ENCODE data around the gene SH3BP4. TPM values are rescaled to one million over a fixed set of nuclear protein-coding genes. Genes with fewer than 3 reads are reported as not detected.
A peak's percentile ranks its signal among the peaks of the same experiment; 100 is the strongest.

The SH3BP4 gene
- total RNA-seq, 1 donor from 2014 or later, result 44.1 TPM

GRCh38 chr2:235004329-235004903, 52.6 kb downstream of the SH3BP4 start:
- Mint-ChIP-seq H3K27me3 (ENCODE audit: low read depth) (no peaks in the 10 kb centered on the region), H3K36me3 (peaks cover 10% of the 10 kb centered on the region), H3K9me3 (no peaks in the 10 kb centered on the region), H3K27ac (peak overlapping the region; percentile 39), H3K4me1 (peaks cover 75% of the 10 kb centered on the region), H3K4me3 (no peak overlapping the region)
- TF ChIP-seq, protein P1, sequence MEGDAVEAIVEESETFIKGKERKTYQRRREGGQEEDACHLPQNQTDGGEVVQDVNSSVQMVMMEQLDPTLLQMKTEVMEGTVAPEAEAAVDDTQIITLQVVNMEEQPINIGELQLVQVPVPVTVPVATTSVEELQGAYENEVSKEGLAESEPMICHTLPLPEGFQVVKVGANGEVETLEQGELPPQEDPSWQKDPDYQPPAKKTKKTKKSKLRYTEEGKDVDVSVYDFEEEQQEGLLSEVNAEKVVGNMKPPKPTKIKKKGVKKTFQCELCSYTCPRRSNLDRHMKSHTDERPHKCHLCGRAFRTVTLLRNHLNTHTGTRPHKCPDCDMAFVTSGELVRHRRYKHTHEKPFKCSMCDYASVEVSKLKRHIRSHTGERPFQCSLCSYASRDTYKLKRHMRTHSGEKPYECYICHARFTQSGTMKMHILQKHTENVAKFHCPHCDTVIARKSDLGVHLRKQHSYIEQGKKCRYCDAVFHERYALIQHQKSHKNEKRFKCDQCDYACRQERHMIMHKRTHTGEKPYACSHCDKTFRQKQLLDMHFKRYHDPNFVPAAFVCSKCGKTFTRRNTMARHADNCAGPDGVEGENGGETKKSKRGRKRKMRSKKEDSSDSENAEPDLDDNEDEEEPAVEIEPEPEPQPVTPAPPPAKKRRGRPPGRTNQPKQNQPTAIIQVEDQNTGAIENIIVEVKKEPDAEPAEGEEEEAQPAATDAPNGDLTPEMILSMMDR (IDR thresholded peaks at IDR 0.05; ENCODE audit: unreplicated experiment), result no peak
- DNase-seq (ENCODE audit: low spot score in 2 of 2, unreplicated experiment in 2 of 2), result no peak

- TF ChIP-seq, protein P1 (IDR thresholded peaks at IDR 0.05; ENCODE audit: unreplicated experiment), result no peak
- Mint-ChIP-seq H3K27me3 (ENCODE audit: low read depth) (no peaks in the 10 kb centered on the region), H3K9me3 (no peaks in the 10 kb centered on the region), H3K27ac (peak overlapping the region; percentile 39), H3K4me3 (no peak overlapping the region), H3K36me3 (peaks cover 10% of the 10 kb centered on the region), H3K4me1 (peaks cover 73% of the 10 kb centered on the region)
- no peak for DNase-seq (ENCODE audit: low spot score in 2 of 2, unreplicated experiment in 2 of 2)
Measured at GRCh38 chr2:235005023-235005422, 53.2 kb downstream of the SH3BP4 start.

DNA sequence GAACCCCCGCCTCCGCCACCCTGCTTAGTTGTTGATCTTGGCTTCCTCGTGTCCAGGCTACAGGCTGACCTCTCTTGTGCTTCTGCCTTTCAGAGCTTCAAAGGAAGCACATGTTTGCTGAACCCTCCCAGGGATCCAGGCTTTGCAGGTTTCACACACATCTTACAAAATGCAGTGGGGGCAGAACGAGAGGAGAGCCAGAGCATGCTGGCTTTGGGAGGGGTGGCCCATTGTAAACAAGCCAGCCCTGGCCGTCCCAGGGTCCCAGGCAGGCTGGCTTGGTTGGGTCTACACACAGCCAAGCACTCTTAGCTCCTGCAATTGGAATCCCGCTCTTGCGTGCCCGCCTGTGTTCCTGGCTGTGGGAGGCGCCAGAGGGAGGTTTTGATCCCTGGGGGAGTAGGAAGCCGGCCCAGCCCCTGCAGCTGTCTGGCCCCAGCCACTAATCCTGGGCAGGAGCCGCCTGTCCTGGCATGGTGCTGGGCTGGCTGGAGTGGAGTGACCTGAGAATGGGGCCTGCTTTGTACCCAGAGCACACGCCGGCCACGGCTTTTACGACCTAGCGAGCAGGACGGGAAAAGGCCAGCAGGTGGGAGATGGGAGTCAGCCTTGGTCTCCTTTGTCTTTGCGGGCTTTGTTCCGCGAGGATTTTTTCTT, 53.9 kb downstream of the SH3BP4 start:
- TF ChIP-seq, protein P1 (IDR thresholded peaks at IDR 0.05; ENCODE audit: unreplicated experiment), result no peak

GRCh38 chr2:235006461-235006860, 54.6 kb downstream of the SH3BP4 start:
- TF ChIP-seq, protein P1 (IDR thresholded peaks at IDR 0.05; ENCODE audit: unreplicated experiment), result no peak
- Mint-ChIP-seq H3K4me3 (no peak overlapping the region), H3K27ac (peak overlapping the region; percentile 83), H3K36me3 (peaks cover 12% of the 10 kb centered on the region), H3K9me3 (peaks cover 4% of the 10 kb centered on the region), H3K27me3 (ENCODE audit: low read depth) (no peaks in the 10 kb centered on the region), H3K4me1 (peaks cover 63% of the 10 kb centered on the region)
- no peak for DNase-seq (ENCODE audit: low spot score in 2 of 2, unreplicated experiment in 2 of 2)

More for the DNA sequence above, 53.9 kb downstream of the SH3BP4 start:
- no peaks in the 10 kb centered on the region for H3K9me3 Mint-ChIP-seq
- peak overlapping the region; percentile 83 for H3K27ac Mint-ChIP-seq
- no peaks in the 10 kb centered on the region for H3K27me3 Mint-ChIP-seq (ENCODE audit: low read depth)
- H3K4me1 Mint-ChIP-seq, result peaks cover 66% of the 10 kb centered on the region
- DNase-seq (ENCODE audit: low spot score in 2 of 2, unreplicated experiment in 2 of 2), result no peak
- no peak overlapping the region for H3K4me3 Mint-ChIP-seq
- peaks cover 10% of the 10 kb centered on the region for H3K36me3 Mint-ChIP-seq

DNA sequence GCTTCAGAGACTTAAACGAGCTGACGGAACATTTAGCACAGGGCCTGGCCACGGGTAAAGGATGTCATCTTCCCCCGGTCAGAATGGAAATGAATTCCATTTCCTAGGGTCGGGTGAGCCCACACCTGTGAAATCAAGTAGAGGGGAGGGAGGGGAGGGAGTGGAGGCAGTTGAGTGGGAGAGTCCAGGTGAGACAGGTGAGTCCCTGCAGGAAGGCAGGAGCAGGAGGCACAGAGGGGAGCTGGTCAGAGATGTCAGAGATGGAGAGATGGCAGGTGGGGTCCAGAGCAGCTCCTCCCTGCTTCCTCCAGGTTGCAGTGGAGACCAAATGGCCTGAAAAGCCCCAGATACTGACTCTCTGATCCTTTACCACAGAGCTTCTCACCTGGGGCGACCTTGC, 55.2 kb downstream of the SH3BP4 start:
- peak overlapping the region; percentile 83 for H3K27ac Mint-ChIP-seq
- H3K36me3 Mint-ChIP-seq, result peaks cover 10% of the 10 kb centered on the region
- no peak overlapping the region for H3K4me3 Mint-ChIP-seq
- TF ChIP-seq, protein P1 (IDR thresholded peaks at IDR 0.05; ENCODE audit: unreplicated experiment), result no peak
- peaks cover 4% of the 10 kb centered on the region for H3K9me3 Mint-ChIP-seq
- H3K27me3 Mint-ChIP-seq (ENCODE audit: low read depth), result no peaks in the 10 kb centered on the region
- H3K4me1 Mint-ChIP-seq, result peaks cover 64% of the 10 kb centered on the region
- no peak for DNase-seq (ENCODE audit: low spot score in 2 of 2, unreplicated experiment in 2 of 2)
